ENCODE data around the gene PRKAR2B.

DNA sequence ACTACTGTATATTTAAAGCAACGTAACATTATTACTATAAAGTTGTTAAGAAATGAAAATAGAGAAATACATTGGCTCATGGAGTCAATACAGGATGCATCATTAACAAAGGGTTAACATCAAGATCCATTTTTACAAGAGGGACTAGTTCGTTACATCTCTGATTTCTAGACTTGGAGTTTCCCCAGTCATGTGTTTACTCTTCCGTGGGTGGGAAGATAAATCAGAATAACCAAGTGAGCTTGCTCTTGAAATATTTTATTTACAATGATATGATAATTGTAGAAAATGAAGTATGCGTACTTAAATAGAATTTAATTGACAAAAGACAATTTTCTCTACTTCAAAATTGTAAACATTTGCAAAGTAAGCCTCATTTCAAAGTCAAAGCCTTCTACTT lies 1.0 kb upstream of the PRKAR2B start:
- TF ChIP-seq, protein P1, sequence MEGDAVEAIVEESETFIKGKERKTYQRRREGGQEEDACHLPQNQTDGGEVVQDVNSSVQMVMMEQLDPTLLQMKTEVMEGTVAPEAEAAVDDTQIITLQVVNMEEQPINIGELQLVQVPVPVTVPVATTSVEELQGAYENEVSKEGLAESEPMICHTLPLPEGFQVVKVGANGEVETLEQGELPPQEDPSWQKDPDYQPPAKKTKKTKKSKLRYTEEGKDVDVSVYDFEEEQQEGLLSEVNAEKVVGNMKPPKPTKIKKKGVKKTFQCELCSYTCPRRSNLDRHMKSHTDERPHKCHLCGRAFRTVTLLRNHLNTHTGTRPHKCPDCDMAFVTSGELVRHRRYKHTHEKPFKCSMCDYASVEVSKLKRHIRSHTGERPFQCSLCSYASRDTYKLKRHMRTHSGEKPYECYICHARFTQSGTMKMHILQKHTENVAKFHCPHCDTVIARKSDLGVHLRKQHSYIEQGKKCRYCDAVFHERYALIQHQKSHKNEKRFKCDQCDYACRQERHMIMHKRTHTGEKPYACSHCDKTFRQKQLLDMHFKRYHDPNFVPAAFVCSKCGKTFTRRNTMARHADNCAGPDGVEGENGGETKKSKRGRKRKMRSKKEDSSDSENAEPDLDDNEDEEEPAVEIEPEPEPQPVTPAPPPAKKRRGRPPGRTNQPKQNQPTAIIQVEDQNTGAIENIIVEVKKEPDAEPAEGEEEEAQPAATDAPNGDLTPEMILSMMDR (conservative IDR thresholded peaks at IDR 0.05 in 1 of 2, IDR thresholded peaks at IDR 0.05 in 1 of 2; ENCODE audit: low read depth in 1 of 2, low read length in 2 of 2), result no peak
- no peak for TF ChIP-seq EZH2 (IDR thresholded peaks at IDR 0.05; ENCODE audit: low read length, missing control alignments)
